GM21528 (cell line): ENCODE measurements around the gene DENND1A.
"Not testable (repeated sequence)": the region's sequence is repeated elsewhere in the genome, so short reads cannot be mapped to it uniquely, and the experiment has no call there.

Experiments
- ATAC-seq: cut with Tn5 transposase; IDR thresholded peaks from one replicate; pipeline ENCODE4 v1.9.1; 2021; ENCODE audit warnings: mild to moderate bottlenecking, moderate library complexity; ENCODE audit not compliant: unreplicated experiment, low FRiP score

DENND1A gene

GRCh38 chr9:123410281-123410910 lies 519.5 kb downstream of the DENND1A start:
- no peak for ATAC-seq

GRCh38 chr9:123408313-123409262 lies 521.3 kb downstream of the DENND1A start:
- no peak for ATAC-seq

GRCh38 chr9:123407217-123407851 lies 522.6 kb downstream of the DENND1A start:
- no peak for ATAC-seq

- no peak for ATAC-seq
Measured at GRCh38 chr9:123406691-123407216, 523.2 kb downstream of the DENND1A start.

GRCh38 chr9:123406016-123406415 lies 523.9 kb downstream of the DENND1A start:
- ATAC-seq, result no peak

GRCh38 chr9:123402981-123403509 lies 526.9 kb downstream of the DENND1A start:
- ATAC-seq, result no peak

- no peak for ATAC-seq
Measured at GRCh38 chr9:123401879-123402513, 527.9 kb downstream of the DENND1A start.

GRCh38 chr9:123400926-123401503 lies 528.9 kb downstream of the DENND1A start:
- ATAC-seq, result no peak

GRCh38 chr9:123399803-123400378 lies 530.0 kb downstream of the DENND1A start:
- no peak for ATAC-seq

GRCh38 chr9:123398938-123399337 lies 531.0 kb downstream of the DENND1A start:
- ATAC-seq, result not testable (repeated sequence)

- ATAC-seq, result no peak
Measured at GRCh38 chr9:123397975-123398374, 532.0 kb downstream of the DENND1A start.

- no peak for ATAC-seq
Measured at GRCh38 chr9:123395689-123396511, 534.0 kb downstream of the DENND1A start.

GRCh38 chr9:123395276-123395688 lies 534.6 kb downstream of the DENND1A start:
- ATAC-seq, result no peak

- ATAC-seq, result no peak
Measured at GRCh38 chr9:123394291-123395235, 535.4 kb downstream of the DENND1A start.

GRCh38 chr9:123392802-123393201 lies 537.1 kb downstream of the DENND1A start:
- no peak for ATAC-seq

- no peak for ATAC-seq
Measured at GRCh38 chr9:123391946-123392345, 538.0 kb downstream of the DENND1A start.

GRCh38 chr9:123391233-123391632 lies 538.7 kb downstream of the DENND1A start:
- no peak for ATAC-seq
